ENCODE results near the gene ELOVL3. TPM values are rescaled to one million over a fixed set of nuclear protein-coding genes. Genes with fewer than 3 reads are reported as not detected.

The ELOVL3 gene
- total and polyA plus RNA-seq, 4 donors = 0.54 to 1.4 (median 1.1) TPM

GRCh38 chr10:102243309-102243708, 17.2 kb downstream of the ELOVL3 start:
- 70 to 84% methylated on average over 2 of the region's 2 CpGs for WGBS, 2 donors
- H3K9me3 ChIP-seq (ENCODE audit: control insufficient read depth in 4 of 4, insufficient read depth in 3 of 4, low read length in 3 of 4) = no peaks in the 10 kb centered on the region
- no peak overlapping the region for H3K4me3 ChIP-seq
- ATAC-seq (ENCODE audit: insufficient read depth, low FRiP score) (no peak), DNase-seq (no peak)
- H3K27ac ChIP-seq (ENCODE audit: low read depth in 1 of 2, low read length in 1 of 2) = no peak overlapping the region
- peaks cover 0 to 20% (median 5%) of the 10 kb centered on the region in 3 donors for H3K27me3 ChIP-seq (ENCODE audit: control insufficient read depth in 3 of 3, insufficient read depth in 3 of 3, low read length in 2 of 3)
- H3K9ac ChIP-seq (ENCODE audit: insufficient read depth in 1 of 2, low read length in 2 of 2) = no peak overlapping the region
- no peak for TF ChIP-seq CTCF (IDR thresholded peaks at IDR 0.05; ENCODE audit: control extremely low read depth, extremely low read depth)
- H3K4me1 ChIP-seq (ENCODE audit: control insufficient read depth in 5 of 5, insufficient read depth in 5 of 5, low read length in 5 of 5) = peaks cover 0 to 46% (median 9%) of the 10 kb centered on the region in 5 donors
- H3K36me3 ChIP-seq (ENCODE audit: control insufficient read depth in 4 of 4, insufficient read depth in 4 of 4, low read length in 4 of 4) = peaks cover 0 to 5% (median 0%) of the 10 kb centered on the region in 4 donors

GRCh38 chr10:102245082-102245931, 19.2 kb downstream of the ELOVL3 start, which contains the start of gene GBF1:
Gene GBF1 (plus strand): TSS chr10:102245532. CDS start chr10:102258939, 13,407 bp downstream.
- H3K4me3 ChIP-seq = peak within 1 kb of the TSS; percentile 98
- TF ChIP-seq CTCF (IDR thresholded peaks at IDR 0.05; ENCODE audit: control extremely low read depth, extremely low read depth) = no peak
- no peaks in the 10 kb centered on the region for H3K9me3 ChIP-seq (ENCODE audit: control insufficient read depth in 4 of 4, insufficient read depth in 3 of 4, low read length in 3 of 4)
- peaks cover 0 to 5% (median 1%) of the 10 kb centered on the region in 4 donors for H3K36me3 ChIP-seq (ENCODE audit: control insufficient read depth in 4 of 4, insufficient read depth in 4 of 4, low read length in 4 of 4)
- H3K27ac ChIP-seq (ENCODE audit: low read depth in 1 of 2, low read length in 1 of 2) = peak within 1 kb of the TSS; percentile 90 to 95
- H3K9ac ChIP-seq (ENCODE audit: insufficient read depth in 1 of 2, low read length in 2 of 2) = peak within 1 kb of the TSS; percentile 71 to 80
- 0% methylated on average over 47 of the region's 47 CpGs for WGBS, 2 donors
- peak; percentile 95 to 100 (median 100) for DNase-seq
- peaks cover 0 to 43% (median 11%) of the 10 kb centered on the region in 5 donors for H3K4me1 ChIP-seq (ENCODE audit: control insufficient read depth in 5 of 5, insufficient read depth in 5 of 5, low read length in 5 of 5)
- H3K27me3 ChIP-seq (ENCODE audit: control insufficient read depth in 3 of 3, insufficient read depth in 3 of 3, low read length in 2 of 3) = peaks cover 0 to 4% (median 2%) of the 10 kb centered on the region in 3 donors
- ATAC-seq (ENCODE audit: insufficient read depth, low FRiP score) = peak; percentile 95

- Histone ChIP-seq H3K27me3 (ENCODE audit: control insufficient read depth in 3 of 3, insufficient read depth in 3 of 3, low read length in 2 of 3) (no peaks in the 10 kb centered on the region), H3K4me1 (ENCODE audit: control insufficient read depth in 5 of 5, insufficient read depth in 5 of 5, low read length in 5 of 5) (peaks cover 0 to 37% (median 11%) of the 10 kb centered on the region in 5 donors), H3K36me3 (ENCODE audit: control insufficient read depth in 4 of 4, insufficient read depth in 4 of 4, low read length in 4 of 4) (peaks cover 0 to 5% (median 1%) of the 10 kb centered on the region in 4 donors), H3K9me3 (ENCODE audit: control insufficient read depth in 4 of 4, insufficient read depth in 3 of 4, low read length in 3 of 4) (no peaks in the 10 kb centered on the region), H3K4me3 (peak overlapping the region; percentile 98), H3K9ac (ENCODE audit: insufficient read depth in 1 of 2, low read length in 2 of 2) (peak overlapping the region; percentile 71 to 80), H3K27ac (ENCODE audit: low read depth in 1 of 2, low read length in 1 of 2) (peak overlapping the region; percentile 90 to 95)
- ATAC-seq (ENCODE audit: insufficient read depth, low FRiP score) (no peak), DNase-seq (no peak)
- WGBS, 2 donors = 0 to 1% methylated on average over 4 of the region's 4 CpGs
- no peak for TF ChIP-seq CTCF (IDR thresholded peaks at IDR 0.05; ENCODE audit: control extremely low read depth, extremely low read depth)
Observed at GRCh38 chr10:102245932-102246251, 19.8 kb downstream of the ELOVL3 start.

Measured in lung (tissue), 12 donors.